Right lobe of liver (tissue), 4 donors: ENCODE data around the gene MACO1.

Source experiments
- POLR2A ChIP-seq: fragments of 450-650 bp; IDR thresholded peaks from one replicate; pipeline ENCODE4 v1.6.1; 2017; ENCODE audit warnings: antibody characterized with exemption, mild to moderate bottlenecking
- TF ChIP-seq, protein P1 (sequence below), 4 donors: fragments of 200-600 bp in 3 of 4; fragments of 450-650 bp in 1 of 4; IDR thresholded peaks; one replicate each; pipeline versions ENCODE4 v1.5.1 to v1.8.0; 2016 to 2022; ENCODE audit warnings: antibody characterized with exemption in 4 of 4, mild to moderate bottlenecking in 2 of 4
- donor health status: DM: no; HTN: no; CAD: no.
- donor health status: DM: no; HTN: no; CAD: no.
- donor health status: DM: no; HTN: yes; CAD: no.

DNA sequence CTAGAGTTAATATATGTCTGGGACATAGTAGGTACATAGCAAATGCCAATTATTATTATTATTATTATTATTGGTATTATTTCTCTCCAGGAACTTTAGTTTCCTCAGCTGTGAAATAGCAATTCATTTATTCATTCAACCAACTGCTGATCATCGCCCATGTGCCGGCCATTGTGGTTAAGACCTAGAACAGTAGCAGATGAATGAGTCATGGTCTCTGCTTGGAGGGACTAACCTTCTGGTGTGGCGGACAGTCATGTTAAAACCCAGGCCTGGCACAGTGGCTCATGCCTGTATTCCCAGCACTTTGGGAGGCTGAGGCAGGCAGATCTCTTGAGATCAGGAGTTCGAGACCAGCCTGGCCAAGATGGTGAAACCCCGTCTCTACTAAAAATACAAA, 88.9 kb downstream of the MACO1 start:
- TF ChIP-seq, protein P1, sequence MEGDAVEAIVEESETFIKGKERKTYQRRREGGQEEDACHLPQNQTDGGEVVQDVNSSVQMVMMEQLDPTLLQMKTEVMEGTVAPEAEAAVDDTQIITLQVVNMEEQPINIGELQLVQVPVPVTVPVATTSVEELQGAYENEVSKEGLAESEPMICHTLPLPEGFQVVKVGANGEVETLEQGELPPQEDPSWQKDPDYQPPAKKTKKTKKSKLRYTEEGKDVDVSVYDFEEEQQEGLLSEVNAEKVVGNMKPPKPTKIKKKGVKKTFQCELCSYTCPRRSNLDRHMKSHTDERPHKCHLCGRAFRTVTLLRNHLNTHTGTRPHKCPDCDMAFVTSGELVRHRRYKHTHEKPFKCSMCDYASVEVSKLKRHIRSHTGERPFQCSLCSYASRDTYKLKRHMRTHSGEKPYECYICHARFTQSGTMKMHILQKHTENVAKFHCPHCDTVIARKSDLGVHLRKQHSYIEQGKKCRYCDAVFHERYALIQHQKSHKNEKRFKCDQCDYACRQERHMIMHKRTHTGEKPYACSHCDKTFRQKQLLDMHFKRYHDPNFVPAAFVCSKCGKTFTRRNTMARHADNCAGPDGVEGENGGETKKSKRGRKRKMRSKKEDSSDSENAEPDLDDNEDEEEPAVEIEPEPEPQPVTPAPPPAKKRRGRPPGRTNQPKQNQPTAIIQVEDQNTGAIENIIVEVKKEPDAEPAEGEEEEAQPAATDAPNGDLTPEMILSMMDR (IDR thresholded peaks at IDR 0.05) = no peak
- no peak for TF ChIP-seq POLR2A
